ENCODE results near the gene ITPRIPL2.

The ITPRIPL2 gene

DNA sequence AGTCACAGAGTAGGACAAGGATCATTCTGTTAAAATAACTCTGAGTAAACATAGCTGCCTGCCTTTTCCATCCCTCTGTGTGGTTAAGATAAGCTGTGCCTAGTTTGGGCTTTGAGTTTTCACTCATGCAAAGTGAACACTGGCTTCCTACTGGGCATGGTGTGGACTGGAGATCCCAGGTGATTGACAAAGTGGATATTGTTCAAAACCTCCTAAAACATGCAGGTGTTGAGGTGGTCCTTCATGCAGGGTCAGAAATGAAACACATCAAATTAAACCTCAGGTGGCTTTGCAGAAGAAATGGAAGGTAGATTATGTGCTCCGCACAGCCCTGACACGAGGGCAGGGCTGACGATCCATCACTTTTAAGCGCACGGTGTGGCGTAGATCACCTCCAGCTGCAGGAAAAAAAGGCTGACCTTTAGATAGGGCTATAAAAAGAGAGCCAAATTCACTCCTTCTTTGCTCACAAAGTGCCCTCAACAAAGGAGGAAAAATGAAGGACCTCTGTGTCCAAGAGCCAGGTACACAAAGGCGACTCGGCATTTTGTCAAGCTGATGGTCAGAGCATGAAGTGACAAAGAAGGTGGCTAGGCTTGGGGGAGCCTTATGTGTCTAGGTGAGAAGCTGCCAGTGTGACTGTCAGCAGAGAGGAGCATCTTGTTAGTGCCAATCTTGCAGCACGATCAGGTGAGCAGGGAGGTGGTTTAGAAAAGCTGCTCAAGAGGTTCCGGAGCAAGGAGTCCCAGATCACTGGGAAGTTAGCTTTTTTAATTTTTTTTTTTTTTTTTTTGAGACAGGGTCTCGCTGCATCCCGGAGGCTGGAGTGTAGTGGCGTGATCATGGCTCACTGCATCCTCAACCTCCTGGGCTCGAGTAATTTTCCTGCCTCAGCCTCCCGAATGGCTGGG lies 19.9 kb upstream of the ITPRIPL2 start:
- no peak for DNase-seq

DNA sequence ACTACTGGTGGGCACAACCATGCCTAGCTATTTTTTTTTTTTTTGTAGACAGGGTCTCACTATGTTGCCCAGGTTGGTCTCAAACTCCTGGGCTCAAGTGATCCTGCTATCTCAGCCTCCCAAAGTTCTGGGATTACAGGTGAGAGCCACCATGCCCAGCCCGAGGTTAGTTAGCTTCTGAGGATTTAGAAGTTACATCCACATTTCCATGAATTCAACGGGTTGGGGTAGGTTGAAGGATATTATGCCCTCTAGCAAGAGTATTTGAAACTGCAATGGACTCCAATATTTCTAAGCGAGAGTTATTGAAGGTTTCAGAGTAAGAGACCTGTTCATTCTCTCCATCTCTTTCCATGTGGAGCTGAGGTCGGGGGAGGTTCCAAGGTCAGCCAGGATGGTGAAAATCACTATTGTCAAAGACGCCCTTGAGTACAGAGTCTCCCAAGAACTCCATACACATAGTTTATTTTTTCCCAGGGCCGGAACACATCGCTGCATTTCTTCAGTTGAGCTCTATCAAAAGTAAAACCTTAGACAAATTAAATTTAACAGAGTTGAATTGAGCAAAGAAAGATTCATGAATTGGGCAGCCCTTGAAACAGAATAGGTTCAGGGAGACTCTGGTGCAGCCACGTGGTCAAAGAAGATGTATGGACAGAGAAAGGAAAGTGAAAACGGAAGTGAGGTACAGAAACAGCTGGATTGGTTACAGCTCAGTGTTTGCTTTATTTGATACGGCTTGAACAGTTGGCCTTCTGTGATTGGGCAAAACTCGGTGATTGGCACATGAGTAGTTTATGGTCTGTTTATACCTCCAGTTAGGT lies 19.0 kb upstream of the ITPRIPL2 start:
- no peak for DNase-seq

DNA sequence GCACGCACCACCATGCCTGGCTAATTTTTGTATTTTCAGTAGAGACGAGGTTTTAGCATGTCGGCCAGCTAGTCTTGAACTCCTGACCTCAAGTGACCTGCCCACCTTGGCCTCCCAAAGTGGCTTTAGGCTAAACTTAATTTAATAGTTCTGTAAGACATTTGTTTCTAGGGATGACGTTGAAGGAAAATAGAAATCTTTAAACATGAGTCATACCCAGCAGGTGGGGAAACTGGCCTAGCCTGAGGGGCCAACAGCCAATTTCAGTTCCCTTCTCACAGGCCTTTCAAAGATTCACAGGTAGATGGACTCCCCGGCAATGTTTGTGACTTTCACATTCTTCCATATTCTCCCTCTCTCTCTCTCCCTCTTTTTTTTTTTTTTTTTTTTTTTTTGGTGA lies 18.1 kb upstream of the ITPRIPL2 start:
- DNase-seq = no peak

DNA sequence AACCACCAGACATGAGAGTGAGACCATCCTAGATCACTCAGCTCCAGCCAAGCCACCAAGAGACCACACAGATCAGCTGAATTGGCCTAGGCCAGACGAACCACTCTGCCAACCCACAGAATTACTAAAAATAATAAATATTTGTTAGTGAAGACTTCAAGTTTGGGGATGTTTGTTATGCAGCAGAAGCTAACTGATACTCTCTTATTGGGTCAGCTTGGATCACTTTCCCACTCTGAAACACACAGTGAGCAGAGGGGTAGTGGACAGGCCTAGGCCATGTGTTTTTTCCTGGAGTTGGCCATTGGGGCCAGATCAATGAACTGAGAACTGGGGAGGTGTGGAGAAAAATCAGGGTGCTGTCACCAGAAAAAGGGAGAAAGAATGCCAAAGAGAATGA lies 15.6 kb upstream of the ITPRIPL2 start:
- DNase-seq = no peak

DNA sequence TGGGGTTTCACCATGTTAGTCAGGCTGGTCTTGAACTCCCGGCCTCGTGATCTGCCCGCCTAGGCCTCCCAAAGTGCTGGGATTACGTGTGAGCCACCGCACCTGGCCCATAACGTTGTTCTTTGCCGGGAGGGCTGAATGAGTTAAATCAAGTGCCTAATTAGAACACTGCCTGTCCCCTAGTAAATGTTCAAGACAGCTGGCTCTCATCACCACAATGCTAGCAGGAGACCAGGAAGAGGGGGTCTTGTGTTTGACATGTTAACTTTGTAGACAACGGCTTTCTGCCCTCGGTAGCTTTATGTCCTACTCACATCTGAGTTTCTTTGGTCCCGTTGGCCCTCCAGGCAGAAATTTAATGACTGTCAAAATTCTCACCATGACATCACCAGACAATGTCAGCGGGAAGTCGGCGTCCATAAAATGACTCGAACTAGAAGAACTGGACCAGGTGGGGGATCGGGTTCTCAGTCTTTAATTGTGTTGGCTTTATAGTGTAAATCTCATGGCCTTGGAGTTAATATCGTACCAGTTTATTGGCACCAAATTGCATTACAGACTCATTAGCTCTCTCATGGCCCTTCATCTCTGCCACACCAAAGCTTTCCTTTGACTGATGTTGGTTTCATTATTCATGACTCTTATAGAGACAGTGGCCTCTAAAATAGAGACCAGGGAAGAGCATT lies 11.4 kb upstream of the ITPRIPL2 start:
- no peak for DNase-seq

DNA sequence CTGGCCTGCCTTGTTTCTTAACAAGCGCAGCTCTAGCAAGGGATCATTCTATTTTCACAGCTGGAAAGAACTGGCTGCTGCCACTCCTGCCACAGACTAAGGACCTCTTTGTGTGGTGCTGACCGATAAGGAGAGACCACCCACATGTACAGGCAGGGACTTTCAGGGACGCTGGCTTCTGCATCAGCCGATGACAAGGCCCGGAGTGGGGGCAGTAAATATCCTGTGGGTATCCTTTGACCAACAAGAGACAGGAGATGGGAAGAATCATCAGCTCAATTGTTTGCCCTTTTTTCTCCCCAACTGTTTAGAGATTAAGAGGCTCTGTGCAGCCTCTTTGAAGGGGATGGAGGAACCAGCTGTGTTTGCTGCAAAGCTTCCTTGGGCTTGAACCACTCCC lies 9.2 kb upstream of the ITPRIPL2 start:
- no peak for DNase-seq

DNA sequence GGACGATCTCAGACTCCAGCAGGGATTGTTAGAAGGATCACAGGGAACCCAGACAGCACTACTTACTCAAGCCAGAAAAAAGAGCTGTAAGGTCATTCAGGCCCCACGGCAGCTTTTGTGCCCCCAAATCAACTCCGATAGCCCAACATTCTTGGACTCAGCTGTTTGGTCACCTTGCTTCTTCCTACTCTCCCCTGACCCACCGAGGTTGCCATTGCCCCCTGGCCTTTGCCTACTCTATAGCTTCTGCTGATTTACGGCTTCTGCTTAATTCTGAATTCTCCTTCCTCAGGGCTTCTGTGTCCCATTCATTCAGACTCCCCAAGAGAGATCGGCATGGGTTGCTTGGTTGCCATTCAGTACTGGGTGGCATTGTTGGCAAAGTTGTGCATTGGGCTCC lies 8.6 kb upstream of the ITPRIPL2 start:
- no peak for DNase-seq

DNA sequence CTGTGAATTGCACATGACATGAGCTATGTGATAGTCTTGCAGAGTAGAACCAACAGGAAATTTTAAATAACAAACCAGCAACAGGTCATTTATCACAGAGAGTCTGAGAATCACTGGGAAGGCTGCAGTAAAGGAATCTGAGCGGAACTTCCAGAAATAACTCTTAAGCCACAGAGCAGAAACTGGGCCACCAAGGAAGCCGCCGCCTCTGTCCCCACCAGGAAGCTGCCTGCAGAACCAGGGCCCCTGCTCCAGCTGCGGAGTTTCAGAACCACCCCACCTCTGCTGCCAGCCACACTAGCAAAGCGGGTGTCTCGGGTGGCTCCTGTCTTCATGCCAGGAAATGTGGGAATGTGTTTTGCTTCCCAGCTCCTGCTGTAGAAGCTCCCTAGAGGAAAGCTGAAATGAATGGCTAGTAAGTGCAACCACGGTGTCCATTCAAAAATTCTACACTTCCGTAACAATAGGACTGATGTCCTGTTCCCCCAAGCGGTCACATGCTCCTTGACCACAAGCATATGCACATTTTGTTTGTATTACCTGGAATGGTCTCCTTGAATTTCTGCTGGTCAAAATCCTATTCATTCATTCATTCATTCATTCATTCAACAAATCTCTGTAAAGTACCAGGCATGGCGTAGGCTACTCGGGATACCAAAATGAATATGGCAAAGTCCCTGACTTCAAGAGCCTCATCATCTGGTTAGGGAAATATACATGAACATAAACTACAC lies 7.7 kb upstream of the ITPRIPL2 start:
- DNase-seq = peak; percentile 47

DNA sequence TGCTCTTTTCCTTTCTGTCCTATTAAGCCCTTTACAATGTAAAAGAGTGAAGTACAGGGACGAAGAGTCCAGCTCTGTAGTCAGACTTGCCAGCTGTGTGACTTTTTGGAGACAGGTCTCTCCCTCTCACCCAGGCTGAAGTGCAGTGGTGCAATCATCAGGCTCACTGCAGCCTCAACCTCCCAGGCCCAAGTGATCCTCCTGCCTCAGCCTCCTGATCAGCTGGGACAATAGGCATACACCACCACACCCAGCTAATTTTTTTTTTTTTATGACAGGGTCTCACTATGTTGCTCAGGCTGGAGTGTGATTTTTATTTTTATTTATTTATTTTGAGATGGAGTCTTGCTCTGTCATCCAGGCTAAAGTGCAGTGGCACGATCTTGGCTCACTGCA lies 7.1 kb upstream of the ITPRIPL2 start:
- DNase-seq = no peak

DNA sequence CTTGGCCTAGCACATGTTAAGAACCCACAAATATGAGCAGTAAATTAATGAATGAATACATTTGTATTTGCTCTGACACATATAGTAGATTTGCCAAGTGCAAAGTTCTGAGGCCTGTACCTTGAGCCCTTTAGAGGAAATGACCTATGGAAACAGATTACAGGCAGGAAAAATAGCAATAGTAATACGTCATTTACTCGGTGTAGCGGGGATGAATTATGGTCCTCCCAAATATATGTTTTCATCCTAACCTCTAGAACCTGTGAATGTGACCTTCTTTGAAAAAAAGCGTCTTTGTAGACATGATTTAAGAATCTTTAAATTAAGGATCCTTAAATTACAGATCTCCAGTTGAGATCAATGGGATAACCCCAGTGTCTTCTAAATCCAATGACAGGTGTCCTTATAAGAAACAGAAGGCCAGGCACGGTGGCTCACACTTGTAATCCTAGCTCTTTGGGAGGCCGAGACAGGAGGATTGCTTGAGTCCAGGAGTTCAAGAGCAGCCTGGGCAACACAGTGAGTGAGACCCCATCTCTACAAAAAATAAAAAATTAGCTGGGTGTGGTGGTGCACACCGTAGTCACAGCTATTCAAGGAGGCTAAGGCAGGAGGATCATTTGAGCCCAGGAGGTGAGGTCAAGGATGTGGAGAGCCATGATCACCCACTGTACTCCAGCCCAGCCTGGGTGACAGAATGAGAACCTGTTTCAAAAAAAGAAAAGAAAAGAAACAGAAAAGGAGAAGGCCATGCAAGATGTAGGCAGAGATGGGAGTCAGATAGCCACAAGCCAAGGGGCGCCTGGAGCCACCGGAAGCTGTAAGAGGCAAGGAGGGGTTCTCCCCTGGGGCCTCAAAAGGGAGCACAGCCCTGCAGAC lies 5.1 kb upstream of the ITPRIPL2 start:
- DNase-seq = no peak

DNA sequence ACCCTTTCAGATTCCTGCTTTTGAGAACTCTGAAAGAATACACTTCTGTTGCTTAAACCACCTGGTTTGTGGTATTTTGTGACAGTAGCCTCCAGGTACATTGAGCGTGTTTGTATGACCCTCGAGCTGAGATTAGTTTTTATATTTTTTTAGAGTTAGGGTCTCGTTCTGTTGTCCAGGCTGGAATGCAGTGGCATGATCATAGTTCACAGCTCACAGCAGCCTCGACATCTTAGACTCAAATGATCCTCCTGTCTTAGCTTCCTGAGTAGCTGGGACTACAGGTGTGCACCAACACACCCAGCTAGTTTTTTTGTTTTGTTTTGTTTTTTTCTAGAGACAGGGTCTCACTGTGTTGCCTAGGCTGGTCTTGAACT lies 4.5 kb upstream of the ITPRIPL2 start:
- DNase-seq = no peak

DNA sequence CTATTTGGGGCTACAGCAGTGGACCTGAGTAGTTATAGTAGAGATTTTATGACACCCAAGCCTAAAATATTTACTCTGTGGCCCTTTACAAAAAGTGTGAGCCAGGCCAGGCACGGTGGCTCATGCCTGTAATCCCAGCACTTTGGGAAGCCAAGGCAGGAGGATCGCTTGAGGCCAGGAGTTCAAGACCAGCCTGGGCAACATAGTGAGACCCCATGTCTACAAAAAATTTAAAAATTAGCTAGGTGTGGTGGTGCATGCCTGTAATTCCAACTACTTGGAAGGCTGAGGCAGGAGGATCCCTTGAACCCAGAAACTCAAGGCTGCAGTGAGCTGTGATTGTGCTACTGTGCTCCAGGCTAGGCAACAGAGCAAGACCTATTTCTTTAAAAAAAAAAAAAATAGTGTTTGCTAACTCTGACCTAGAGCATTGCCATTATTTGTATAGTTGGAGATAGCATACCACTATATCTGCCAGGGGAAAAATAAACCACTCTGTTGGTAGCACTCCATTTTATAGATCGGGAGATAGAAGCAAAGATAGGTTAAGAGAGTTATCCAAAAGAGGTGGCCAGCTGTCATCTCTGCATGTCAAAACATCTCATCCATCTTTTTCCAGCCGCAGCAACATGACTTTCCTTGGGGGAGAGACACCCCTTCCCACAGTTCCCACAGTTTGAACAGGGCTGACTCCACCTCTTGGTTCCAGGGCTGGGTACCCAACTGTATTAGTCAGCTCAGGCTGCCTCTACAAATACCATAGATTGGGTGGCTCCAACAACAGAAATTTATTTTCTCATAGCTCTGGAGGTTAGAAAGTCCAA lies 3.0 kb upstream of the ITPRIPL2 start:
- no peak for DNase-seq

DNA sequence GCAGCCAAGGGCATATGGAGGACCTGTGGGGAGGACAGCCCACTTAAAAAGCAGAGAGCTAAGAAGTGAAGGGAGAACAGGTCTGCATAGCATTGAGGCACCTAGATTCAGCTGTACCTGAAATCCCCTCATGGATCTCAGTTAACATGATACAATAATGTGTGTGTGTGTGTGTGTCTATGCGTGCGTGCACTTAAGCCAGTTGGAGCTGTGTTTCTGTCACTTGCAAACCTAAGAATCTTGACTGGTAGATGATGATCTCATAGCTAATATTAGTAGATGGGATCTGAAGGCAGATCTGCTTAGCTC lies 1.7 kb upstream of the ITPRIPL2 start:
- DNase-seq = no peak

DNA sequence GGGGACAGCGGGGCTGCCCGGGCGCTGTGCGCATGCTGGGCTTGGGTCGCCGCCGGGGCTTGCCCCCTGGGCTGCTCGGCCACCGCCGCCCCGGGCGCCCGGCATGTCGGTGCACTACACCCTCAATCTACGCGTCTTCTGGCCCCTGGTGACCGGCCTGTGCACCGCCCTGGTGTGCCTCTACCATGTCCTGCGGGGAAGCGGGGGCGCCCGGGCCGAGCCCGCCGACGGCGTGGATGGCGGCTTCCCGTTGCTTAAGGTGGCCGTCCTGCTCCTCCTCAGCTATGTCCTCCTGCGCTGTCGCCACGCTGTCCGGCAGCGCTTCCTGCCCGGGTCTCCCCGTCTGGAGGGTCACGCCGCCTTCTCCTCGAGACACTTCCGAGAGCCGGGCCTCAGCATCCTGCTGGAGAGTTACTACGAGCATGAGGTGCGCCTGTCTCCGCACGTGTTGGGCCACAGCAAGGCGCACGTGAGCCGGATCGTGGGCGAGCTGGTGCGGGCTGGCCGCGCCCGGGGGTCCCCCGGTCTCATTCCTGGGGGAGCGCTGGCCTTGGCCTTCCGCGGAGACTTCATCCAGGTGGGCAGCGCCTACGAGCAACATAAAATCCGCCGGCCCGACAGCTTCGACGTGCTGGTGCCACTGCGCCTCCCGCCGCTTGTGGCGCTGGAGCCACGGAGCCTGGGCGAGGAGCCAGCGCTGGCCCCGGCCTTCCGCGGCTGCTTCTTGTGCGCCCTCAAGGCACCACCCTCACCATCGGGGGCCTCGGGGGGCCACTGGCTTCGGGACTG lies 789 bp downstream of the ITPRIPL2 start:
- DNase-seq = peak; percentile 63

DNA sequence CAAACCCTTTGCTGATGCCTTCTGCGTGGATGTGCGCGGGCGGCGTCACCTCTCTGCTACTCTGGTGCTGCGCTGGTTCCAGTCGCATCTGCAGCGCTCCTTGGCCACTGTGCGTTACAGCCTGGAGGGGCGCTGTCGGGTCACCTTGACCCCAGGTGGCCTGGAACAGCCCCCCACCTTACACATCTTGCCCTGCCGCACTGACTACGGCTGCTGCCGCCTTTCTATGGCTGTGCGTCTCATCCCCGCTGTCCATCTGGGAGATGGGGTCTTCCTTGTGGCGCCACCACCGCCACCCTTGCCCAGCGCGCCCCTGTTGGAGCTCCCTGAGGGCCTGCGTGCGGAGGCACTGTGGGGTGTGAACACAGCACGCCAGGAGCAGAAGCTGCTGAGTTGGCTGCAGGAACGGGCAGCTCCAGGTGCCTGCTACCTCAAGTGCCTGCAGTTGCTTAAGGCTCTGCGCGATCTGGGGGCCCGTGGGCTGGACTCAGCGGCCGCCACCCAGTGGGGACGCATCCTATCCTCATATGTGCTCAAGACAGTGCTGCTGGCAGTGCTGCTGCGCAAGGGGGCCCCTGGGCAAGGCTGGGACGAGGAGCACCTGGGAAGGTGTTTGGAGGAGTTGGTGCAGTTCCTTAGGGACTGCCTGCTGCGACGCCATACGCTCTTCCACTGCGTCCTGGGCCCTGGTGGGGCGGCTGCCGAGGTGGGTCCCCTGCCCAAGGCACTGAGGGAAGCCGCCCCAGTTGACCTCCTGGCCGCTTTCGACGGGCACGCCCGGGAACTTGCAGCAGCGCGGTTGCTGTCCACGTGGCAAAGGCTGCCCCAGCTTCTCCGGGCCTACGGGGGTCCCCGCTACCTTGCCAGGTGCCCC lies 1.6 kb downstream of the ITPRIPL2 start:
- no peak for DNase-seq

DNA sequence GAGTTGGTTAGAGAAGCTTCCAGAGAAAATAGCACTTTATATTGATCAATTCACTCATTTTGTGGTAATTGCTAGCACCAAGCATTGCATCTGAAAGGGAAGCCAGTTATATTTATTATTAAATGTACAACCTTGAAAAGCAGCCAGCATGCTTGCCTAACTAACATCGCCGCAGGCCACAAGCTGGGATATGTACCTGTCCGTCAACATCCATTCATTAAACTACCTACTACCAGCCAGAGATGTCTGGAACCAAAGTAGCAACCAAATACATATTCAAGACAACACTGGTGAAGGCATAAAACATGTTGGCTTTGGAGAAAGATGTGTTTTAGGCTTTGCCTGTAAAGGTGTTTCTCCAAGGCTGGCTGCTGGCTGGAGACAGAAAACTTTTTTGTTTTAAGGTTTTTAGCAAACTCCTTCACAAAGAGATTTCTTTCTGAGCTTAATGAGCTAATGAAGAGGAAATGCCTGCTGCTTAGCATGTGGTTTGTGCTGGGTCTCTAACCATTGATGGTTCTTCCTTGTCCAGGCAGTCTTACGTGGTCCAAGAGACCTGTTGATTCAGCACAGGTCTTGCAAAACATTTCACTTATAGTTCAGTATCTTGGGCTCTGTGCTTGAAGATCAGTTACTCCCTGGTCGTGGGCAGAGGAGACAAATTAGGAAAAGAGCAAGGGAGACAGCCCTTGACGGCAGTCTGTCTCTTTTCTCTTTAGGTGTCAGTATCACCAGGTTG lies 3.1 kb downstream of the ITPRIPL2 start:
- peak; percentile 21 for DNase-seq

DNA sequence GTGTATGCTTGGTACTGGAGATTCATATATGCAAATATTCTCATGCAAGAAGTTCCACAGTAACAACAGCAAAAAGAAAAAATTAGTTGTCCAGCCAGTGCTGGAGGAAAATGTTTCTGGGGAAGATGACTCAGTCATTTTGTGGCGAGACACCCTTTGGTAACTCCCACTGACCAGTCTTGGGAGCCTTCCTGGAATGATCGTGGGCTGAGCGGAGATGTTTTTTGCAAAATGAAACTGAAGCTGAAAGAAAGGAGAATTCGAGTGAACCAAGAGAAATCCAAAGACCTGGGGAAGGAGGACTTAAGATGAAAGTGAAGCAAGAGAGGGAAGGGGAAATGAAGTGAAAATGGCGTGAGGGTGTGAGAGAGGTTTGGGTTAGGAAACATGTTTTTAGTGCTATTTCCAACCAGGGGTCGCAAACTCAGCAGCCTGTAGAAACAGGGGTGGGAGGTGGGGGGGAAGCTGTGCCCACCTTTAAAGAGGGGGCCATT lies 5.2 kb downstream of the ITPRIPL2 start:
- peak; percentile 91 for DNase-seq

DNA sequence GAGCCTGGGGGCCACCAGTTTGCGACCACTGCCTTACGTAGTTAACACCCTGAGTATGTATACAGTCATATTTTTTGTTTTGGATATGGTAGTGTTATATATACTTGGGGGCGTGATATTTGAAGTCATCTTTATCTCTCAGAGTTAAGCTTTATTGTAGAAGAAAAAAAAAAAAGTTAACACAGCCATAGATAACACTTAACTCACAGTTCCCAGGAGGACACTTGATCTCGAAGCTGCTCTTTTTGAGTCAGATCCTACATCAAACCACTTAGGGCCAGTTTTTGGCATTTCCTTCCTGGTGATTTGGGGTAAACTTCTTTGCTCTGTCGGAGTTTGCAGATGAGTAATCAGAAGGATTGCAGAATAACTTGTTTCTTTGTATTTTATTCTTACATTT lies 5.8 kb downstream of the ITPRIPL2 start:
- peak; percentile 77 for DNase-seq

Data from fibroblast of skin of abdomen (primary cell).